AG10803 (cell line): Measurements from ENCODE around the gene UGGT1.

Experiments
- DNase-seq: peaks from one replicate; pipeline ENCODE4 v3.0.0; 2010; ENCODE audit warnings: low read depth
- H3K4me3 ChIP-seq: 2 replicates; pipeline ENCODE4 v1.5.1; 2011; ENCODE audit warnings: mild to moderate bottlenecking, low read length, control low read depth
- CTCF ChIP-seq: conservative IDR thresholded peaks from 2 replicates; pipeline ENCODE4 v1.5.1; 2011; ENCODE audit warnings: mild to moderate bottlenecking, low read length, control low read depth, inconsistent platforms

The UGGT1 gene

GRCh38 chr2:128179461-128179755 lies 88.4 kb downstream of the UGGT1 start:
- no peak for DNase-seq
- no peak for TF ChIP-seq CTCF
- no peak overlapping the region for H3K4me3 ChIP-seq

- no peak for TF ChIP-seq CTCF
- no peak for DNase-seq
- H3K4me3 ChIP-seq = no peak overlapping the region
Observed at GRCh38 chr2:128180031-128180430, 89.0 kb downstream of the UGGT1 start.

GRCh38 chr2:128185576-128185975 lies 94.6 kb downstream of the UGGT1 start:
- TF ChIP-seq CTCF = no peak
- no peak for DNase-seq
- no peak overlapping the region for H3K4me3 ChIP-seq

GRCh38 chr2:128187032-128187654 lies 96.1 kb downstream of the UGGT1 start:
- TF ChIP-seq CTCF = no peak
- H3K4me3 ChIP-seq = no peak overlapping the region
- DNase-seq = peak; percentile 70

GRCh38 chr2:128195435-128195984 lies 104.5 kb downstream of the UGGT1 start:
- H3K4me3 ChIP-seq = no peak overlapping the region
- TF ChIP-seq CTCF = no peak
- DNase-seq = no peak

GRCh38 chr2:128196026-128196425 lies 105.0 kb downstream of the UGGT1 start:
- DNase-seq = no peak
- TF ChIP-seq CTCF = no peak
- H3K4me3 ChIP-seq = no peak overlapping the region

GRCh38 chr2:128196471-128196931 lies 105.5 kb downstream of the UGGT1 start:
- no peak for TF ChIP-seq CTCF
- no peak overlapping the region for H3K4me3 ChIP-seq
- peak; percentile 19 for DNase-seq
